ENCODE measurements around the gene TM9SF4. TPM values are rescaled to one million over a fixed set of nuclear protein-coding genes. Genes with fewer than 3 reads are reported as not detected.

Gene TM9SF4
- polyA plus RNA-seq, 3 donors = 49.7 to 78.5 (median 78.3) TPM

GRCh38 chr20:32144898-32145662, 35.6 kb downstream of the TM9SF4 start:
- no peak overlapping the region for H3K9ac ChIP-seq (ENCODE audit: insufficient read depth, low read length, poor library complexity, severe bottlenecking)
- peak overlapping the region in 5 of 7 donors; percentile 16 to 68 (median 62) for H3K27ac Mint-ChIP-seq
- 97% methylated on average over 6 of the region's 8 CpGs for WGBS (ENCODE audit: insufficient coverage)
- H3K36me3 ChIP-seq (replicated peaks in 1 of 2; ENCODE audit: control insufficient read depth in 1 of 2, insufficient read depth in 2 of 2, low read length in 2 of 2) = peaks cover 91 to 100% of the 10 kb centered on the region in 2 donors
- H3K9me3 ChIP-seq (replicated peaks in 1 of 2; ENCODE audit: control insufficient read depth in 1 of 2, insufficient read depth in 1 of 2, low read length in 2 of 2) = no peaks in the 10 kb centered on the region
- peaks cover 28% of the 10 kb centered on the region for H4K20me1 ChIP-seq (ENCODE audit: insufficient read depth, low read length)
- no peak overlapping the region for H3K4me3 ChIP-seq (replicated peaks in 1 of 3; ENCODE audit: low read depth in 2 of 3, low read length in 3 of 3)
- no peak overlapping the region for H2AFZ ChIP-seq (ENCODE audit: insufficient read depth, low read depth, low read length, poor library complexity, severe bottlenecking)
- H3K9me3 Mint-ChIP-seq = no peaks in the 10 kb centered on the region
- H3K4me3 Mint-ChIP-seq = no peak overlapping the region
- H3K4me1 Mint-ChIP-seq = no peaks in the 10 kb centered on the region
- H3K27me3 ChIP-seq (ENCODE audit: control insufficient read depth in 2 of 2, insufficient read depth in 2 of 2, low read length in 2 of 2) = no peaks in the 10 kb centered on the region
- no peak for DNase-seq
- intact Hi-C loops (cut with micrococcal nuclease) = loop anchor here in 1 of 2 donors (5.0 kb wide), 1 partner anchor 52 kb away; no protein-coding TSS in a partner anchor
- no peaks in the 10 kb centered on the region for H3K79me2 ChIP-seq (ENCODE audit: insufficient read depth, low read length)
- peaks cover 92 to 99% of the 10 kb centered on the region in 2 donors for H3K36me3 Mint-ChIP-seq
- no peak overlapping the region for H3K4me2 ChIP-seq (replicated peaks; ENCODE audit: extremely low read depth, low read length, poor library complexity, severe bottlenecking)
- peaks cover 0 to 5% (median 0%) of the 10 kb centered on the region in 3 donors for H3K27me3 Mint-ChIP-seq (ENCODE audit: low read depth in 3 of 3)
- no peaks in the 10 kb centered on the region for H3K4me1 ChIP-seq (ENCODE audit: control insufficient read depth in 1 of 2, insufficient read depth in 2 of 2, low read length in 2 of 2)
- TF ChIP-seq CTCF (IDR thresholded peaks at IDR 0.05) = no peak
- H3K27ac ChIP-seq (ENCODE audit: low read depth in 1 of 2, low read length in 2 of 2) = peak overlapping the region in 1 of 2 donors; percentile 56

GRCh38 chr20:32149566-32150170, 40.2 kb downstream of the TM9SF4 start:
- intact Hi-C loops (cut with micrococcal nuclease) = loop anchor here in 1 of 2 donors (5.0 kb wide), 1 partner anchor 48 kb away; no protein-coding TSS in a partner anchor
- H3K27ac Mint-ChIP-seq = peak overlapping the region in 3 of 7 donors; percentile 3 to 54 (median 50)
- Histone ChIP-seq H3K27me3 (ENCODE audit: control insufficient read depth in 2 of 2, insufficient read depth in 2 of 2, low read length in 2 of 2) (no peaks in the 10 kb centered on the region), H3K36me3 (replicated peaks in 1 of 2; ENCODE audit: control insufficient read depth in 1 of 2, insufficient read depth in 2 of 2, low read length in 2 of 2) (peaks cover 84 to 93% of the 10 kb centered on the region in 2 donors), H3K4me3 (replicated peaks in 1 of 3; ENCODE audit: low read depth in 2 of 3, low read length in 3 of 3) (no peak overlapping the region), H3K79me2 (ENCODE audit: insufficient read depth, low read length) (no peaks in the 10 kb centered on the region), H4K20me1 (ENCODE audit: insufficient read depth, low read length) (peaks cover 8% of the 10 kb centered on the region), H3K4me2 (replicated peaks; ENCODE audit: extremely low read depth, low read length, poor library complexity, severe bottlenecking) (no peak overlapping the region), H3K9ac (ENCODE audit: insufficient read depth, low read length, poor library complexity, severe bottlenecking) (no peak overlapping the region), H3K9me3 (replicated peaks in 1 of 2; ENCODE audit: control insufficient read depth in 1 of 2, insufficient read depth in 1 of 2, low read length in 2 of 2) (no peaks in the 10 kb centered on the region), H3K27ac (ENCODE audit: low read depth in 1 of 2, low read length in 2 of 2) (peak overlapping the region in 1 of 2 donors; percentile 27), H3K4me1 (ENCODE audit: control insufficient read depth in 1 of 2, insufficient read depth in 2 of 2, low read length in 2 of 2) (peaks cover 6 to 25% of the 10 kb centered on the region in 2 donors), H2AFZ (ENCODE audit: insufficient read depth, low read depth, low read length, poor library complexity, severe bottlenecking) (no peak overlapping the region)
- no peak for TF ChIP-seq CTCF (IDR thresholded peaks at IDR 0.05)
- 100% methylated on average over 3 of the region's 8 CpGs for WGBS (ENCODE audit: insufficient coverage)
- H3K4me1 Mint-ChIP-seq = peaks cover 24% of the 10 kb centered on the region
- no peak for DNase-seq
- peaks cover 0 to 2% (median 0%) of the 10 kb centered on the region in 7 donors for H3K9me3 Mint-ChIP-seq
- peaks cover 0 to 4% (median 0%) of the 10 kb centered on the region in 3 donors for H3K27me3 Mint-ChIP-seq (ENCODE audit: low read depth in 3 of 3)
- H3K36me3 Mint-ChIP-seq = peaks cover 88 to 99% of the 10 kb centered on the region in 2 donors
- H3K4me3 Mint-ChIP-seq = no peak overlapping the region
